GM18868 (cell line): ENCODE measurements around the gene IFI6.

Source experiments
- ATAC-seq: cut with Tn5 transposase; IDR thresholded peaks from one replicate; pipeline ENCODE4 v1.9.1; 2021; ENCODE audit warnings: mild to moderate bottlenecking, moderate library complexity; ENCODE audit not compliant: unreplicated experiment

The IFI6 gene

DNA sequence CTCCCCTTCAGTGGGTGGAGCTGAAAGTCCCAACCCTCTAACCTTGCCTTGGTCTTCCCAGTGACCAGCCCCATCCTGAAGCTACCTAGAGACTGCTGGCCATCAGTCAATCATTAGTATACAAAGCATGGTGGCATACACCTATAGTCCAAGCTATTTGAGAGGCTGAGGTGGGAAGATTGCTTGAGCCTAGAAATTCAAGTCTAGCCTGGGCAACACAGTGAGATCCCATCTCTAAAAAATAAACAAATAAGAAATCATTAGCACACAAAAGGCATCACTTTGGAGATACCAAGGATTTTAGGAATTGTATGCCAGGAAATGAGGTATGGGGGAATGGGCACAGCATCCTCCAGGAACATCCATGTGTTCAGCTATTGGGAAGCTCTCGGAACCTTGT lies 4.4 kb upstream of the IFI6 start:
- ATAC-seq = no peak

DNA sequence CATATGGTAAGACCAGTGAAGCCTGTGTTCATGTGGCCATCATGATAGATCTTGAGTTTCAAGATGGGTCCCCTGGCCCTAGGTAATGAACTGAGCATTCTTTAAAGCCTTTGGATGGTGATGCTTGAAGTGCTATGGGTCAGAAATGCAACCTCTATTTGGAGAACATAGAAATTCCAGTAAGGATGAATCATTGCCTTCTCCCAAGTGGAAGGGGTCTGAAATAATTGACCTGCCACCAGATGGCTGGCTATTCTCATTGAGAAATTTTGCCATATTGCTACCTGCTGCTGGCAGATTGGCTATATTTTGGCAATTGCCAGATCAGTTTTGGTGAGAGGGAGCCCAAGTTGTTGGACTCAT lies 739 bp upstream of the IFI6 start:
- no peak for ATAC-seq

DNA sequence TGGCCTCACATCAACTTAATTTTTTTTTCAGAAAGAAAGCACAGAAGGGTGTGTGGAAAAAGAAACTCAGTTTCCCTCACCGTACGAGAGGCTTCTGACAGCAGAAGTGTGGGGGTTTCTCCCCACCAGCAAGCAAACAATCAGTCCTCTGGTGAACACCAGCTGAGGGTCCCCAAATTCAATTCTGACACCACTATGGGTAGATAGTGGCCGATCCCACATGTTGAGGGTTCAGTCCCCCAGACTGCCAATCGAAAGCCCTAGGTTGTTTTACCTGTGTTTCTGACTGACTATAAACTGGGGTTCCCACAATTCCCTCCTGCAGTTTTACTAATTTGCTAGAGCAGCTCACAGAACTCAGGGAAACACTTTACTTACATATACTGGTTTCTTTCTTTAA lies 2.1 kb downstream of the IFI6 start:
- ATAC-seq = no peak

DNA sequence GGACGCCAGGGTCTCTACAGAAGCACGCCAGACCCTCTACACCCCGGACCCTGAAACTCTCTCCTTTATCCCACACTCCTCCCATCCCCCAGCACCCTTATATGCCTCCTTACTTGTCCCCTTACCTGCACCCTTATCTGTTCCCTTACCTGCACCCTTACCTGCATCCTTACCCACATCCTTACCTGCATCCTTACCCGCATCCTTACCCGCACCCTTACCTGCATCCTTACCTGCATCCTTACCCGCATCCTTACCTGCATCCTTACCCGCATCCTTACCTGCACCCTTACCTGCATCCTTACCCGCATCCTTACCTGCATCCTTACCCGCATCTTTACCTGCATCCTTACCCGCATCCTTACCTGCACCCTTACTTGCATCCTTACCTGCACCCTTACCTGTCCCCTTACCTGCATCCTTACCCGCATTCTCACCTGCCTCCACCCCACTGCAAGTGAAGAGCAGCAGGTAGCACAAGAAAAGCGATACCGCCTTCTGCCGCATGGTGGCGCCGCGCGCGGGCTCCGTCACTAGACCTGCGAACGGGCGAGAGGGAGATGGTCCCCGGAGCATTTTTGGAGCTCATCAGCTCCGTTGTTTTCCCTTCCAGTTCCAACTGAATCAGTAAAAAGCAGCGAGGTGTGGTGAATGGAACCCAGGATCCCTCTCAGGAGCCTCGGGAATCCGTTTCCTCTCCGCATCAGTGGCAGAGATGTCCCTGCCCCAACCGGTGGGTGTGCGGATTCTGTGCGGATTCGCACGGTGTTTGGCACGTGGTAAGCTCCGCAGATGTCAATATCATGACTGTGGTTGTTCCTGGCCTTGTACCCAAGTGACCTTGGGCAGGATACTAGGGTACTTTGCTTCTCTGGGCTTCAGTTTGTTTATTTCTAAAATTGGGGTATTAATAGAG lies 2.9 kb downstream of the IFI6 start:
- ATAC-seq = no peak

DNA sequence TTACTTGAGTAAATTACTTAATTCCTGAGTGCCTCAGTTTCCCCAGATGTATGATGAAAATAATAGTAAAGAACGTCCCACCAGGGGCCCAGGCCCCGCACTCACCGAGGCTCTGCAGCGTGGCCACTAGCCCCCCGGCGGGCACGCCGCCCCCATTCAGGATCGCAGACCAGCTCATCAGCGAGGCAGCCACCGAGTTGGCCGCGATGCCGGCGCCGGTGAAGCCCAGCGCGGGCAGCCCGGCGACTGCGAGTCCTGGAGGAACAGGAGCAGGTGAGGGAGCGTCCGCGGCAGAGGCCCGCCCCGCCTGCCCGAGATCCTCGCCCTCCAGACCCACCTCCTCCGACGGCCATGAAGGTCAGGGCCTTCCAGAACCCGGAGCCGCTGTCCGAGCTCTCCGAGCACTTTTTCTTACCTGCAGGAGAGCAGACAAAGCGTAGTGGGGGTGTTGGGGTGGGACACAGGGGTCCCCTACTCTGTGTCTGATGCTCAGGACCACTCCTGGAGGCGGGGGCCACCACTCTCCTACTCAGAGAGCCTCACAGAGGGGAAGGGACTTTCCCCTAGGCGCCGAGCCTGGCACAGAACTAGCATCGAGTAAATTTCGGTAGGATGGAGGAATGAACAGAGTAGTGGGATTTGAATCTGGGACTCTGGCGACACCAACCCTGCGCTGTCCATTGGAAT lies 3.7 kb downstream of the IFI6 start:
- no peak for ATAC-seq

DNA sequence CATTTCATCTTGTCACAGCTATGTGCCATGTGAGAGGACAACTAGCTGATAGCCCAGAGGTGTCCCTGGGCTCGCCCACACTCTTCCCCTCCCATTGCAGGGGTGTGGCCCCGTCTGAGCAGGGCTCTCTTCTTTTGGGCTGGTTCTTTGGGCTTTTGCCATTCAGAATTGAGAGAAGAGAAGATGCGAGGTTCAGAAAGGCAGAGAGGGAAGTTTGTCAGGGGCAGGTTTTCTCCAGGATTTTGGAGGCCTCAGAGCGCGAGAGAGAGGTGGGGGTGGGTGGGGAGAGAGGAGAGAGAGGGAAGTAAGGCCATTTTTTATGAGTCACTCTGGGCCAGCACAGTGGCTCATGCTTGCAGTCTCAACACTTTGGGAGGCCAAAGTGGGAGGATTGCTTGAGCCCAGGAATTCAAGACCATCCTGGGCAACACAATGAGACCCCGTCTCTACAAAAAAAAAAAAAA lies 5.2 kb downstream of the IFI6 start:
- no peak for ATAC-seq

DNA sequence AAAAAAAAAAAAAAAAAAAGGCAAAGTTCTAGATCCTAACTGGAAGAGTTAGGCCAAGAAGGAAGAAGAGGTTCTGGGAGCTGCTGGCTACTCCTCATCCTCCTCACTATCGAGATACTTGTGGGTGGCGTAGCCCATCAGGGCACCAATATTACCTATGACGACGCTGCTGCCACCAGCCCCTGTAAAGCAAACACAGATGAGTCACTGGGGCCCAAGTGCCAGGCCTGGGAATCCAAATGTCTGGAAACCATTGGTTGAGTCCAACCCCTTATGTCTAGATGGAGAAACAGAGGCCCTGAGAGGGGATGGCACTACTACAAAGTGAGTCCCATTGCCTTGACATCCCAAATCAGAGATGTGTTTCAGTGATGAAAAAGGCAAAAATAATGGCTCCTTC lies 5.7 kb downstream of the IFI6 start:
- ATAC-seq = no peak

DNA sequence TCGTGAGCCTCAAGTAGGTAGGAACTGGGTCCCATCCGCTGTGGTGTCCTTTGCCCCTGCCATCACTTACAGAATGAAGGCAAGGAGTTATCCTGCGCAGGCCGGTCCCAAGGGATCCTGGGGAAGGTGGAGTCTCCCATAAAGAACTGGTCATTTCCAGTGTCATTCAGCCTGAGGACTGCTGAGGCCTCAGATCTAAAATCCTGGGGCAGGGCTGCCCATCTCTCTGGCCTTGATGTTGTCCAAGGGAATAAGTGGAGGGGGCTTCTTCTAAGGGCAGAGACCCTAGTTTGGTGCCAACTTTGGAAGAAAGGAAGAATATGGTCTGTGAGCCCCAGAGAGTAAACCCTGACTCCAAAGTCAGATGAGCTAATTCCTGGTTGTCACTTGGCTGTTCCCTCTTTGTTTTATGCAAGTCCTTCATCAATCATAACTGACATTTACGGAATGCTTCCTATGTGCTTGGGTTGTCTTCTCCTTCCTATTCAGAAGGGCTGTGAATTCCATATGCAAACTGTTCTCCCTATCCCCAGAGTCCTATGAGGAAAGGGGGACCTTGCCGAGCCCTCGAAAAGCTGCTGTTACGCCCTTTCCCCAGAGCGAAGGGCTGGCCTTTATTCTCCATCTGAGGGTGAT lies 6.9 kb downstream of the IFI6 start:
- ATAC-seq = no peak

DNA sequence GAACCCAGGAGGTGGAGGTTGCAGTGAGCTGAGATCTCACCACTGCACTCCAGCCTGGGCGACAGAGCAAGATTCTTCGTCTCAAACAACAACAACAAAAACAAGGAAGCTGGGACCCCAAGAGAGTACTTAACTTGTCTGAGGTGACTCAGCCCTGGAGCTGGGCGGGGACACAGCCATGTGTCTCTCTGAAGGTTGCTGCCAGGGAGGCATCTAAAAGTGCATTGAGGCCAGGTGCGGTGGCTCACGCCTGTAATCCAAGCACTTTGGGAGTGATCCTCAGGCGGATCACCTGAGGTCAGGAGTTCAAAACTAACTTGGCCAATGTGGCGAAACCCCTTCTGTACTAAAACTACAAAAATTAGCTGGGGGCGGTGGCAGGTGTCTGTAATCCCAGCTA lies 7.7 kb downstream of the IFI6 start:
- ATAC-seq = no peak

DNA sequence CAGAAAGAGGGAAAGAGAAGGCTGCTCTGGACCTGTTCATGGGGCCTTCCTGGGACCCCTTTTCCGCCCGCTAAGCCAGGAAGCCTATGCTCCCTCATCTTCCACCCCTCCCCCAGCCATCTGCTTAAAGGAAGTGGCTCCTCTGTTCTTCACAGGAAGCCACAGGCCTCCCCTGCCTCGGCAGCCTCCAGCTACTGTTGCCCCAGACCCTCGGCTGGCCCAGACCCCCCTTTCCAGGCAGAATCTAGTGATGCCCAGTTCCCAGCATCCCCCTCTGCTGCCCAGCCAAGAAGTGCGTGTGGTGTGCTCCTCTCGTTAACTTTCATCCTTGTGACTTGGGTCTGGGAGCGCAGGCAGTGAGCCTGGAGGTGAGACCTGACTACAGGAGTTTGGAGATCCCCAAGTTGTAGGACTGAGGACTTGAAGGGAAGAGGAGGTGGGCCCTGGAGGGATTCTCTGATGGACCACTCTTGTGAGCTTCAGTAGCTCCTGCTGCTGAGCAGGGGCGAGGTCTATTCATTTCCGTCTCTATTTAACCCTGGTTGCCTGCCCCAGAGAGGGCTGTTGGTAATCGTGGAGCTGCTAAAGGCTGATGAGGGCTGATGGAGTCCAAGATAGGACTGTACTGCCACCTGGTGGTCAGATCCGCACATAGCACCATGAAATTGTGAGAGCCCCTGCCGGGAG lies 9.1 kb downstream of the IFI6 start:
- ATAC-seq = no peak

DNA sequence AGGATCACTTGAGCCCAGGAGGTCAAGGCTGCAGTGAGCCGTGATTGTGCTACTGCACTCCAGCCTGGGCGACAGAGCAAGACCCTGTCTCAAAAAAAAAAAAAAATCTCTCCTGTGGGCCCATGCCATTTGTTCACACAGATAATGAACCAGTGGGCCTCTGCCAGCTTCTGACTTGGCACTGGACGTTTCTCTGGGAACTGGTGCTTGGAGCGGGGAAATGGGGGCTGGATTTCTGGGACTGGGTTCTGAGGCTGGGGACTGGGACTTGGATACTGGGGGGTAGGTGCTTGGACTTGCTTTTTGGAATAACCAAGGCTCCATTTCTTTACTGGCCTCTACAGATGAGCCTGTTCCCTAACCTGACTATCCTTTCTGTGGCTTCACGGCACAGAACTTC lies 9.7 kb downstream of the IFI6 start:
- no peak for ATAC-seq

DNA sequence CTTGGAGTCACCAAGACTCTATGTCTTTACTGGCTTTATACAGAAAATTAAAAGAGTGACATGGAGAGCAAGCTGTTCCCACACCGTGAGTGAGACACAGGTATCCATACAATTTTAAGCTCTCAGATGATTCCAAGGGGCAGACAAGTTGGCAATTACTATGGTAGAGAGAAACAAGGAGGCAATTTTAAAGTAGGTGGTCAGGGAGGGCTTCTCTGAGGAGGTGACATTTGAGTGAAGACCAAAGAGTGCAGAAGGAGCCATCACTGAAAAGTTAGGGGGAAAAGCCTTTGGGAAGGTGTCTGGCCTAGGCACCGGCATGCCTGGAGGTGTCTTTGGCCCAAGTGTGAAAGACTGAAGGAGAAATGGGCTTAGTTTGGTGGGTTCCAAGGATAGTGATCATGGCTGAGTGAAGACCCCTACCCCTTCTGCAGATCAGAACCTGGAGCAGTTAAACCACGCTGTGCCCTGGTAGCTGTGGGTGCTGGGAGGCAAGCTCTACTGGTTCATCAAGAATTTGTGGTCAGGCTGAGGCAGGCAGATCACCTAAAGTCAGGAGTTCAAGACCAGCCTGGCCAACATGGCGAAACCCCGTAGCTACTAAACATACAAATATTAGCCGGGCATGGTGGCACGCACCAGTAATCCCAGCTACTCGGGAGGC lies 10.4 kb downstream of the IFI6 start:
- ATAC-seq = no peak

DNA sequence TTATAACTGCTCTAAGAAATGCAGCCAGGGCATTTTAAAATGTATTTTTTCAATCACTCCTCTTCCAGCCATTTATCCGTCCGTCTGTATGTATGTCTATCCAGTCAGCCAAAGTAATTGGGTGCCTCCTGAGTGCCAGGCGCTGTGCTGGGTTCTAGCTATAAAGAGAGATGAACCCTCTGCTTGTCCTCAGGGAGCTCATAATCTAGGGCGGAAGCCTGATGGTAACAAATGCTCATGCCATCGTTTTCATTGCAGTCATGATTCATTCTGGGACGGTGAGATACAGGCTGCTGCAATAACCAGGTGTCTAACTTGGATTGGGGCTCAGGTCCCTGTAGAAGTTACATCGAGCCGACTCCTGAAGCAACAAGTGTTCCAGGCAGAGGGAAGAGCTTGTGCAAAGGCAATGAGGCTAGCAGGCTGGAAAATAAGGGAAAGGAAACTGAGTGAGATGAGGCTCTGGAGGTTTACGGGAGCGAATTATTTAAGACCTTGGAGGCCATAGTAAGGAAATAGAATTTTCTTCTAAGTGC lies 11.6 kb downstream of the IFI6 start:
- no peak for ATAC-seq

DNA sequence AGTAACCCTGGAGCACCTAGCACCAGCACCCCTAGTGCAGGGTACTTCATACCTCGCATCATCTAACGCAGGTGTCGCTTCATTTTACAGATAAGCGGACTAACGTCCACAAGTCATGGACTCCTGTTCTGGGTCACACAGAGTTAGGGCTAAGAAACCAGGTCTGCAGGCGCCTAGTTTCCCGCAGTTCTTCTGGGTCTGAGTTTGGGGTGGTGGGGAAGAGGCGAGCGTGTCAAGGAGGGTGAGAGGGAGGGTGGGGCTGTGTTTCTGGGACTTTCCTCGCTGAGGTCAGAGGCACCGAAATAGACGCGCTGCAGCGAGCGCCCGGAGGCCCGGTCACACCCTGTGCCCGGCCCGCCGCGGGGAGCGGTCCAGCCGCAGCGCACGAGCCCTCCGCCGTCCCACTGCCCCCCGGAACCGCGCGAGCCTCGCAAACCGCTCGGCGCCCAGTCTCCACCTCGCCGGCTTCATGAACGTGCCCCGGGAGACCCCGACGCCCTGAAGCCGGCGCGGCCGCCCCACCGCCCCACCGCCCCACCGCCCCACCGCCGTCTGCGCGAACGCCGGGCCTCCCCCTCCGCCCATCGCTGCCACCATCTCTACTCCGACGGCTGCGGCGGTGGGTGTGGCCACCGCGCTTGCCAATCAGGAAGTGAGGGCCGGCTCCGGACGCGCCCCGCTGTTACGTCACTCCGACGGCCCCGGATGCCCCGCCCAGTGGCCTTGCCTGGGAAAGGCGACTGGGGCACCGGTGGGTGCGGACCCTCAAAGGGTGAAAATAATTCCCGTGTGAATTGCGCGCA lies 12.3 kb downstream of the IFI6 start:
- ATAC-seq = peak; percentile 68

DNA sequence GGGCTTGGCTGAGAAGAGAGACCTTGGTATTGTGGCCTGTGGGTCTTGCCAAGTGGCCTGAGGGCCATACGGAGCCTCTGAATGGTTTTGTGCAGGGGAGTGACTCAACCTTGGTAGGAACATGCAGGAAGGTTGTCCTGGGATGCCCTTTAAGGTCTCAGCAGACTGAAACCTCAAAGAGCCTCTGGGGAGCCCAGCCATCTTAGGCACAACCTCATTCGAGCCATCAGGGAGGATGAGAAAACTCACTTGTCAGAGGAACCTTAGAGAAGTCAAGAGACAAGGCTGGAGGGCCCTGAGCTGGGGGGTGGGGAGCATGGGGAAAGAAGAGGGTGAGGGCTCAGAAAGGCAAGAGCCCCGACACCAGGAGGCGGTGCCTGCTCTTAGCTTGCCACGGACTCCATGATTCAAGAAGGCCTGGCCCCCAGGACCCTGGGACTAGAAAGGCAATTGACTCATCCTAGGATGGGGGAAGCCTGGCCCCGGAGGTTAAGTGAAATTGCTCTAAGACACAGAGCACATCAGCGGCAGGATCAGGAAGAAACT lies 13.0 kb downstream of the IFI6 start:
- peak; percentile 13 for ATAC-seq

DNA sequence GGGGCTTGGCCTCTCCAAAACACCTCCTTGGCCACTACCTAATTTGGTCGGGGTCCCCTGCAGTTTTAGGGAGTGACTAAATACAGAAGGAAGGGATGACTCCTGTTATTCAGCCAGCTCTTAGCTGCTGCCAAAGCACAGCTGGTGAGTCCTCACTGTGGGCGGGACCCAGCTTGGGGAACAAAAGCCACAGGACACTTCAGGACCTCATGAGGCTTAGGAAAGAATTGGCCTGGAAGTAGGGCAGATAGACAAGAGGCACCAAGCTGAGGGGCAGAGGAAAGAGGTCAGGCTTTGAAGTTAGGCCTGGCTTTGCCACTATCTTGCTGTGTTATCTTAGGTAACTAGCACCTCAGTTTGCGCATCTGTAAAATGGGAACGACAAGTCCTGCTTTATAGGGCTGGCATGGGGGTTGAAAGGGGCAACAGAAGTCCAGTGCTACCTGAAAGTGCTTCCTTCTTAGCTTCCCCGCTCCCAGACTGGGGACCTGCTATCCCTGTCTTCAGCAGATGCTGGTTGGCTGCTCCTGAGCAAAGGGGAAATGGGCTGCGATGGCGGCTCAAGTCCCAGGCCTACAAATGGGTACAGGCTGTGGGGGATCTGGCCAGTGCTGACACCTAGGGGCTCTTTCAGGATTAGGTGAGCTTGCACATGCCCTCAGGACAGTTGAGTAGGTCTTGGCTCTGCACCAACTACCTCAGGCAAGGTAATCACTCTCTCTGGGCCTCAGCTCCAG lies 15.7 kb downstream of the IFI6 start:
- ATAC-seq = no peak

DNA sequence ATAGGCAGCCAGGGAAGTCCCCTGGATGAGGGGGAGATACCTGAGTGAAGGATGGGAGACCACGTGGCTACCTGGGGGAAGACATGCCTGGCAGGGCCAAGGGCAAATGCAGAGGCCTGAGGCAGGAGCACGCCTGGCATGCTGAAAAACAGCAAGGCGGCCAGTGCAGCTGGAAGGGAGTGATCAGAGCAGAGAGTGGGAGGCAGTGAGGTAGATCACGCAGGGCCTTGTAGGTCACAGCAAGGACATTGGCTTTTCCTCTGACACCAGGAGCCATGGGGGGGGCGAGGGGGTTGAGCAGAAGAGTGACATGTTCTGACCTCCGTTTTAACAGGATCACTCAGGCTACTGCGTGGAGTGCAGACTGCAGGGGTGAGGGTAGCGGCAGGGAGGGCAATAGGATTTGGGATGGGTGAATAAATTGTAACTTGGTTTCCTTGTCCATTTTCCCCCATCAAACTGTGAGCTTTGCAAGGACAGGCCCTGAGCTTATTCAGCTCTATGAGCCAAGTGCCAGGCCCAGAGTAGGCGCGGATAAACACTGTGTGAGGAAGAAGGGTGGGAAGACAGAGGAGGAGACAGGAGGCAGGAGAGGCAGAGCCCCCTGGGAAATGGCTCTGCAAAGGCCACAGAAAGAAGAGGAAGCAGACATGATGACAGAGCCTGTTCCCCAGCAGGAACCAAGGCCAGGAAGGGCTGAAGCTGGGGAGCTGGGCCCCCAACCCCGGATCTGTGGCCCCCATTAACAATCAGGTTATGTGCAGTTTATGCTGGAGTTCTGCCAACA lies 16.6 kb downstream of the IFI6 start:
- no peak for ATAC-seq
